G401 (cell line): Measurements from ENCODE around the gene ITIH4. TPM values are rescaled to one million over a fixed set of nuclear protein-coding genes. Genes with fewer than 3 reads are reported as not detected.

ENCODE experiments used
- DNase-seq: peaks from one replicate; pipeline ENCODE4 v3.0.0-alpha.2; 2015; ENCODE audit warnings: low spot score
- in situ Hi-C: cut with HindIII; loops from 2 replicates; pipeline ENCODE4 v1.10.0; 2016; ENCODE audit warnings: low sequenced_read_pairs, mixed read lengths
- total RNA-seq: library from RNA; depleted of rRNA; stranded (reverse); fragments of >200 nt; shearing (Covaris generic); gene quantifications from 2 replicates; pipeline ENCODE4 v1.2.3, GENCODE V29; 2014

Gene ITIH4
- total RNA-seq, 1 experiment from 2014 or later: 0.68 TPM

GRCh38 chr3:52851348-52851747 is 20.9 kb upstream of the ITIH4 start:
- DNase-seq: peak; percentile 66
- in situ Hi-C loops: no loop called here

DNA sequence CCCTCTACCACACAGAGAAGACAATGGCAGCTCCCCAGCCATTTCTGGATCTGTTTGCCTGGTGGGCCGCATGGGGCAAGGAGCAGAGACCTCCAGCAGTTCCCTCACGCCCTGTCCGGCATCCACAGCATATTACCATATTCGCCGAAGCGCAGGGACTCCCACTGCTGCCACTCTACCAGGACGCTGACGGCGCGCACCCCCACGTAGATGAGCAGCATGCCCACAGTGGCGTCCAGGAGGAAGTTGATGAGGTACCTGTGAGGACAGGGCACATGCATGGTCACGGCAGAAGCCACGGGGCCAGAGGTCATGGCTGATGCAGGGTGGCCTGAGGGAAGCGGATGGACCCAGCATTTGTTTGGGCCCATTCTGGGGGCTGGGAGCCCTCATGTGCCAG is 19.2 kb upstream of the ITIH4 start:
- in situ Hi-C loops: no loop called here

GRCh38 chr3:52848617-52849016 is 18.1 kb upstream of the ITIH4 start:
- in situ Hi-C loops: no loop called here
- DNase-seq: no peak

More for the DNA sequence above, 19.2 kb upstream of the ITIH4 start:
- DNase-seq: no peak

- in situ Hi-C loops: no loop called here
- no peak for DNase-seq
Observed at GRCh38 chr3:52847726-52848125, 17.3 kb upstream of the ITIH4 start.

DNA sequence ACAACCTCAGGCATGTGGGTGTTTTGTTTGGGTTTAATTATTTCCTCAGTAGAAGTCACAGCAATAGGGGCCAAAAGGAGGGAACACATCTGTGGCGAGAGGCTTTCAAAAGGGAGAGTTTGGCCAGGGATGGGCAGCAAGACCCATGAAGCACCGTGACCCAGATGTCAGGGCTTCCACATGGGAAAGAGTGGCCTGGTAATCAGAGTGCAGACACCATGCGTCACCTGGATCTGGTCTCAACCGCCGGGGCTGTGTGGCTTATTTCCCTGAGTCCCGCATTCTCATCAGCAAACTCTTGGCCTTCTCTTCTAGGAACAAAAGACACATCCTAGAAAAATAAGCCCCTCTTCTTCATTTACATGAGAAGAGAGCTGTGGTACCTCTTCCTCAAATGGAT is 16.8 kb upstream of the ITIH4 start:
- in situ Hi-C loops: no loop called here
- no peak for DNase-seq

DNA sequence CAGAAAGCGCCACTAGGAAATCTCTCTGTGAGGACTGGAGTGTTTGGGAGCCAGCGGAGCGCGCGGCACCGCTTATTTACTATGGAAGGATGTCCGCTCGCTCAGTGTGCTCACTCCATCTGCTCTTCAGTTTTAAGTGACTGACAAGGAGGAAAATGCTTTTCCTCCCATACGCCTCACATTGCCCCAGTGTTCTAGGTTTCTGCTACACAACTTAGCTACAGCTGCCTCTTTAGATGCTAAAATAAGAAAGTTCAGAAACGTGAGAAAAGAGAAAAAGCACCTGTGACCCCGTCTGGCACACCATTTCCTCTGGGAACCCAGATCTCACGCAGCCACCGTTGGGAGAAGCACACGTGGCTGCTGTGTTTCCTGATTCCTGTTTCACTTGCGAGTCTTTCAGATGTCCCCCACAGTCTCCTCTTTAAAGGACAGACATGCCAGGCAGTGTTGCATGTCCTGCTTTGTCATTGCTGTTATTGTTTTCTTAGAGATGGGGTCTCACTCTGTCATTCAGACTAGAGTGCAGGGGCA is 16.0 kb upstream of the ITIH4 start:
- peak; percentile 71 for DNase-seq
- in situ Hi-C loops: no loop called here

DNA sequence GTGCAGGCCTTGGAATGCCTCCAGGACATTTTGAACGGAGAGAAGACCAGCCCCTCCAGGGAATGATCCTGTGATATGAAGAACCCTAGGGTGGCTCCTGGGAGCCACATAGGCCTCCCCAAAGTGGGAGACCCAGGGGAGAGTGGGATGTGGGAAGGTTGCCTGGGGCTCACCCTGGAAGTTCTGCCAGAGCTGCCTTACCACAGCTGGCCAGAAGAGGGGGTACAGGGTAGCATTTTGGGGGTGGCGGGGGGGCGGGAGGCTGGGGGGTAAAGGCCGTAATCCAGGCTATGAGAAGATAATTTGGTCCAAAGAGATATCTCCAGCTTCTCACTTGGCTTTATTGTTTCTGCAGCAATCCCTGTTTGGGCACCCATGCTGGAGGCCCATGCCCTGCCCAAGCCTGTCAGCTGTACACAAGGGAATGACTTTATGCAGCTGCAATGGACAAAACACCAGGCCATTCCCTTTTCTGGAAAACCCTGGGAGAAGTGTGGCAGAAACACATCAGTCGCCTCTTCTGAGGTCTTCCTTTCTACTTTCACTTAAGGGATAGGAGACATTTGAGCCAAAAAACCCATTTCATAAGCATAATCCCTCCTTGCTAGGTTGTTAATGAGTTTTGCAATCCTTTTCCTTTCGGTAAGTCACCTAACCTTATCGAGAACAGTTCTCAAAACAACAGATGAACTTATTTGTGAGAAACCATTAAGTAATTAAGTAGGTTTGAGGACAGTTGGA is 15.4 kb upstream of the ITIH4 start:
- DNase-seq: no peak
- in situ Hi-C loops: no loop called here

- in situ Hi-C loops: no loop called here
- DNase-seq: no peak
Observed at GRCh38 chr3:52845157-52845556, 14.7 kb upstream of the ITIH4 start.

DNA sequence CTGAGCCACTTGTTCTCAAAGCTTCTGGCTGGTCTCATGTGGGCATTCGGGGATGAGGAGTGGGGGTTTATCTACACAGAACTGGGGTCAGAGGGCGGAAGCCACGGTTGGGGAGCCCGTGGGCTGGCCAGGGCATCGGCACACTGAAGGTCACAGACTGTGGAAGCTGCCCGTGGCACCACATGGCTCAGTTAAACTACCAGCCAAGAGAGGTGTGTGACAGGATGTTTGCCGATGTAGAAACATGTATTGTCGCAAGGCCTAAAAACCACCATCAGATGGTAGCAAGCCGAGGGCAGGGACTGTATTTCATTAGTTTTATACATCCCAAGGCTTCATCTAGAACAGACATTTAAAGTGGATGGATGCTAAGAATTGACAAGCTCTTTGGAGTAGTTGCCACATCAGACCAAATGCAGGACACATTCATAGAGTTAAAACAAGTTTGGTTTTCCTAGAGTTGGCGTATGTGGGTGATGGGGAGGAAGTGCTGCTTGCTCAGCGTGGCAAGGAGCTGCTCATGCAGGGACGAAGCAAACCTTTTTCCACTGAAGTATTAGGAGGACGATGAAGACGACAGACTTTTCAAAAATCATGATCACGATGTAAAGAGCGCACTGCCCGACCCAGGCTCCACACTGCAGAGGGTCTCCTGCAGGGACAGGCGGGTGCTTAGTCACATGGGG is 14.0 kb upstream of the ITIH4 start:
- in situ Hi-C loops: no loop called here
- DNase-seq: no peak

DNA sequence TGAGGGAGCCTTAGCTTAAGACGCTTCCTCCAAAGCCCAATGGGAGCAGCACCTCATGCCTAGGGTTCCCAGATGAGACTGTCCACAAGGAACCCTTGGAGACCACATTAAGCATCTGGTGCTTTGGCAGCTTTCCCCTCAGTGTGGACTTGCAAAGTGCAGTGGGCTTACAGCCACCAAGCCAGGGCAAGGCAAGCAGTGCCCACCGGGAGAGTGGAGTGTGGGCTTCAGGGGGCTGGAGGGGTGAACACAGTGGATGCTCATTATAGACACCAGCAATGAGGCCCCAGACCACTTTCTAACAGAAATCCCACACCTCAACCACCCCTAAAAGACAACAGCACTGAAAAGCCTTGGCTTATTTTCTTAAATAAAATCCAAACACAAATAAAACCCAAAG is 13.4 kb upstream of the ITIH4 start:
- in situ Hi-C loops: no loop called here
- no peak for DNase-seq

GRCh38 chr3:52843108-52843865 is 12.8 kb upstream of the ITIH4 start:
- DNase-seq: no peak
- in situ Hi-C loops: no loop called here

DNA sequence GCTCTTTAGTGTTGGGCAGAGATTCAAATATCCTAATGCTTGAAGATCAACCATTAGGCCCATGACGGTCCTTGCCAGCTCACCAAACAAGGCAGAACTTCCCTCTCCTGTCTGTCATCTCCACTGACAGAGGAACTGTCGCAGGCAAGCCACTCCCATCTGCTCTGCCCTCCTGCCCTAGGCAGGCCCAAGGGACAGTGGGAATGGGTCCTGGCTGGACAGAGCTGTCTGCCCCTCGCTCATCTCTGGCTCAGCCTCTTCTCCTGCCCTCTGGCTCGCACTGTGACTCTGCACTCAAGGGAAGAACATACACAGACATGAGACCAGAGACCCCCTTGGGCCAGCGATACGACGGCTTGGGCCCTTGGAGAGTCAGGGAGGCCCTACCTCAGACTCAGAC is 12.0 kb upstream of the ITIH4 start:
- in situ Hi-C loops: no loop called here
- DNase-seq: no peak

DNA sequence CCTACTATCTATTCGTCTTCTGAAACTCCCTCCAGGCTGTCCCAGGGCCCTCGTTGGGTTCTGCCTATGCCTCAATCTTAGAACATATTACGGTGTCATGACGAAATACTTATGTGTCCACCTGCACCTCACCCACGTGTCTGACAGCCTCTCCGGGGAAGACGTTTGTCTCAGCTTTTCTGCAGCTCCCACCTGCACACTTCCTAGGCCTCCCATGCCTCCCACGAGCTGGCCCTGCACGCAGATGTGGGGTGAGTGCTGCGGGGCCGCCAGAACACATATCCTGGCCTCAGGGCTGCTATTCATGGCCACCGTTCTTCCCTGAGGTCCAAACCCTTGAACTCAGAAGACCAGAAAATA is 11.5 kb upstream of the ITIH4 start:
- in situ Hi-C loops: no loop called here
- no peak for DNase-seq

DNA sequence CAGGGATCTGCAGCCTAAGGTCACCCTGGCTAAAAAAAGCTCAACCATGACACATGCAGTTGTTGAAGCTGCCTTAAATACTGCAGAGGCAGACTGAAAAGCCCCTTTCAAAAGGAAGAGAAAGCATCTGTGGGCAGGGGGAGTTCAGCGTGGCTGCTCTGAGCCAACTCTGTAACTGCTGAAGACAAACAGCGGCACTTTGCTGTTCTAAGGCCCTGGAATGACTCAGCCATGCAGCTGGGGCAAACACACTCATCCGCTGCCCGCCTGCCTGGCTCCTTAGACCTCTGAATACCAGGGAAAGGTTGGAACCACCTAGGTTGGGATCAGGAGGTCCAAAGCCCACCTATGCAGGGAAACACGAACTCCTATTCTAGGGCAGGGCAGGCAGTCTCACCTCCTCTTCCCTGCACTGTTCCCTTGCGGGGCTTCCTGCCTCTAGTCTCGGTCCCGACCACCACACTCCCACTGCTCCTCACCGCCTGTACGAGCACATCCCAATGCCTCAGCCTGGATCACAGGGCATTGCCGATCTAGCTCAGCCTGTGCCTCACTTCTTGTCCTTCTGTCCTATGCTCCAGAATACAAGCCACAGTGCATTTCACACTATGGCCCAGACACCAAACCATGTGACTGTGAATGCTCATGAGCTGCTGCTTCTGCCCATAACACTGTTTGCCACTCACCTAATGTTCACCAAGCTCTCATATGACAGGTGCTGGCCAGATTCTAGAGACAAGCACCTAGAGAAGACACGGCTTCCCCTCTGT is 10.9 kb upstream of the ITIH4 start:
- DNase-seq: no peak
- in situ Hi-C loops: no loop called here

DNA sequence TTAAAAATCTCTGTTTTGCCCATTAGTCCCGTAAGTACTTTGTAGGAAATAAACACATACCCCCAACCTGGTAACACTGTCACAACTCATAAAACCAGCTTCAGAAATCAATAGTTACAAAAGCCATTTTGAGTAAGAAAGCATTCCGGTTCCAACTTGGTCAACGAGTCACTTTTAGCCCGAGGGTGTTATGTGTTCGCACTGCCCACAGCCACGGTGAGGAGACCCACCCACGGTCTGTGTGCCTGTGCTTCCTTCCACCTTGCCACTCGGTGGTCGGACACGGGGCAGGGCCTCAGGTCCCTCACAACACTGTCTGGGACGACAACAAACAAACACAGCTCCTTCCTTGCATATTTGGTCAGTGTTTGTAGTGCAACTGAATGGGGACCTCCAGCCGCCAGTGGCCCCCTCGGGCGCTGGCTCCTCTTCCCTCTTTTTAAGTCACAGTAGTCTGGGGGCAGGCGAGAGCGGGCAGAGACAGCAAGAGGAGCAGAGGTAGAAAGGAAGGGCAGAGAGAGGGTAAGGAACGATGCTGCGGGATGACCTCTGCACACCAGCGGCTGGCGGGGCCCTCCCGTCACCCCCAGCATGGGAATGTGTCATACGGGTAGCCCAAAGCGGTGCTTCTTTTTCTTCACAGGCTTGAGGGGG is 9.5 kb upstream of the ITIH4 start:
- no peak for DNase-seq
- in situ Hi-C loops: loop anchor here (5.0 kb wide), 1 partner anchor 52 kb away; no protein-coding TSS in a partner anchor

DNA sequence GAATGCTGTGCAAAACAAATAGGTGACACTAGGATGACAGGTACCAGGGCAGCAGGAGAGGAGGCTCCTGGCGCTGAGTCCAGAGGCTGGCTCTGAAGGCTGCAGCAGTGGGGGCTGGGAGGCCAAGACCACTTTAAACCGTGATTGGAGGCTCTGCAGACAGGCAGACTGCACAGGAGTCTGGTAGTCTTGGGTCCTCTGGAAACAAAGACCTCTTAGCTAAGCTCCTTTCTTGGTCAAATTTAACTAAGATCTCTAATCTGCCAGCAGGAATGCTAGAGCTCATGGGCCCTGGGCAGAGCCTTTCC is 8.8 kb upstream of the ITIH4 start:
- DNase-seq: no peak
- in situ Hi-C loops: loop anchor here (5.0 kb wide), 1 partner anchor 53 kb away; no protein-coding TSS in a partner anchor

- in situ Hi-C loops: loop anchor here (5.0 kb wide), 1 partner anchor 54 kb away; no protein-coding TSS in a partner anchor
- no peak for DNase-seq
Observed at GRCh38 chr3:52838561-52839267, 8.2 kb upstream of the ITIH4 start.

DNA sequence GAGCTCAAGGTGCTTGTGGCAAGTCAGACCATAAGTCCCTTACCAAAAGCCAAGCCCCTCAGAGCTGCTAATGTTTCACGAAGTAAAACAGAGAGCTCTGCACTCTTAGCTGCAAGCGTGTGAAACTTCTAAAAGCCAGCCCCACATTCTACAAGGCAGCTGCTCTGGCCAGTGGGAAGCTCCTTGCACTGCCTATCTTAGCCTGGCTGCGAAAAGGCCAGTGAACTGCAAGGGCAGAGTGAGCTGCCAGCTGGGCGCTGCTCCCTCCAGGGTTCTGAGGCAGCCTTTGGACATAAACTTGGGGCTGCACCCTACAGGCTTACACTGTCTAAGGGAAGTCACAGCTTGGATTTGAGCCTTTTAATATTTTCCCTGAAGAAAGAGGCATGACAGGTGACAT is 6.5 kb upstream of the ITIH4 start:
- in situ Hi-C loops: loop anchor here (5.0 kb wide), 1 partner anchor 55 kb away; no protein-coding TSS in a partner anchor
- no peak for DNase-seq
